Gastroesophageal sphincter (tissue), 3 donors: ENCODE results near the gene SNX24.

Experiments used
- CTCF ChIP-seq, 4 experiments: fragments of 200-600 bp in 2 of 4; fragments of 450-650 bp in 2 of 4; sonication (generic) in 1 of 4; IDR thresholded peaks; one replicate each; pipeline ENCODE4 v1.5.1; 2017 to 2019; ENCODE audit warnings: antibody characterized with exemption in 4 of 4, mild to moderate bottlenecking in 2 of 4, moderate library complexity in 2 of 4
- EP300 ChIP-seq: sonication (generic); formaldehyde crosslinking; IDR thresholded peaks from one replicate; pipeline ENCODE4 v1.6.1; 2017; ENCODE audit warnings: antibody characterized with exemption, mild to moderate bottlenecking
- POLR2A ChIP-seq, 2 donors: fragments of 450-650 bp; IDR thresholded peaks; one replicate each; pipeline ENCODE4 v1.6.1; 2017; ENCODE audit warnings: antibody characterized with exemption in 2 of 2, mild to moderate bottlenecking in 2 of 2, moderate library complexity in 1 of 2
- POLR2AphosphoS5 ChIP-seq: sonication (generic); formaldehyde crosslinking; IDR thresholded peaks from one replicate; pipeline ENCODE4 v1.6.1; 2017; ENCODE audit warnings: antibody characterized with exemption

GRCh38 chr5:122924203-122924602 is 78.8 kb downstream of the SNX24 start:
- TF ChIP-seq POLR2AphosphoS5 (no peak), CTCF (IDR thresholded peaks at IDR 0.05) (no peak), POLR2A (IDR thresholded peaks at IDR 0.05) (no peak), EP300 (no peak)
